Activated naive CD8-positive, alpha-beta T cell treated with anti-CD3 and anti-CD28 coated beads for 36 hours (primary cell): ENCODE data around the gene GPC2. TPM values are rescaled to one million over a fixed set of nuclear protein-coding genes. Genes with fewer than 3 reads are reported as not detected.

Source experiments
- DNase-seq: peaks from one replicate; pipeline ENCODE4 v3.0.0; 2021
- H3K27ac Mint-ChIP-seq: one replicate; pipeline ENCODE4 v1.8.0; 2022; ENCODE audit warnings: mild to moderate bottlenecking, moderate library complexity, mixed read lengths
- H3K27me3 Mint-ChIP-seq: one replicate; pipeline ENCODE4 v1.8.0; 2022; ENCODE audit warnings: mild to moderate bottlenecking, mixed read lengths
- H3K36me3 Mint-ChIP-seq: one replicate; pipeline ENCODE4 v1.8.0; 2021; ENCODE audit warnings: mild to moderate bottlenecking, mixed read lengths
- H3K4me1 Mint-ChIP-seq: one replicate; pipeline ENCODE4 v1.8.0; 2021; ENCODE audit warnings: mixed read lengths
- H3K4me3 Mint-ChIP-seq: one replicate; pipeline ENCODE4 v1.8.0; 2022; ENCODE audit warnings: mild to moderate bottlenecking, moderate library complexity, mixed read lengths
- H3K9me3 Mint-ChIP-seq: one replicate; pipeline ENCODE4 v1.8.0; 2022; ENCODE audit warnings: mixed read lengths
- total RNA-seq, 2 experiments: library from RNA; stranded (reverse); gene quantifications; one replicate each; pipeline ENCODE4 v1.2.3, GENCODE V29; 2021

Gene GPC2
- total RNA-seq, 2 experiments from 2014 or later: 3.6 to 3.9 TPM

DNA sequence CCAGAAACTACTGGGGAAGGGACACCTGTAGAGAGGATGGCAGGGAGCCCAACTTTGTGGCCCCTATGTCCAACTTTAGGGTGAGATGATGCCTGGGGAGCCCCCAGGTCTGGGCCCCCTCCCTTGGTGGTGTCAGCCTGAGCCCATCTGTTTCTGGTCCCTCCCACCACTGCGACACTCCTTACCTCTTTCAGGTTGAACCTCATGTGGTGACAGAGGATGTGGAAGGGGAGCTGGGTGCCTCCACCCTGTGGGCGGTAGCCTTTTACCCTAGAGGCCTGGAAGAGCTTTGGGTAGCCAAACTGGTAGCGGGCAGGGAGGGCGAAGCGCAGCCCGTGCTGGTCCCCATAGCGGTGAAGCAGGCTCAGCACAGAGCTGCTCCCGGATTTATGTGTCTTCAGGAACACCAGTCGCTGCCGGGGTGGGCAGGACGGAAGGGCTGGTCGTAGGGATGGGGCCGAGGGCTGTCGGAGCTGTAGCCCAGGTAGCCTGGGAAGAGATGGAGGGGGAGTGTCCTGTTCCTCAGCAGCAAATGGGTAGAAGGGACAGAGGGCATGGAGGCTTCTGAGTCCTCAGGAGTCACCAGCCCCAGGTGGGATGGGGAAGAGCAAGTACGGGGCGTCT is 10.8 kb downstream of the GPC2 start:
- H3K27me3 Mint-ChIP-seq: no peaks in the 10 kb centered on the region

DNA sequence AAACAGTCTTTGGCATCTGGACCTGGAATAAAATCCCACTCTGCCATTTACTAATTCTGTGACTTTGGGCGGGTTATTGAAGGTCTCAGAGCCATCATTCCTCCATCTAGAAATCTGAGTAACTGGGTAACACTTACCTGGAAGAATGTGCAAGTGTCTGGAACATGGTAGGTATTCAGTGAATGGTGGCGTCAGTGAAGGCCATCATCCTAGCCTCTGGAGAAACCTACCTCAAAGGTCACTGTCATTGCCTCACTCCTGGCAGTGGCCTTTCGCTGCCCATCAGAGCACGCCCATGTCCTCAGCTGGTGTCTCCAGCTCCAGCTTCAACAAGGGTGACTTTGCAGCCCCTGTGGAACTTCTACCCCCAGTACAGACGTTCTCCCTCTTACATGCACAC is 13.3 kb downstream of the GPC2 start:
- peaks cover 2% of the 10 kb centered on the region for H3K36me3 Mint-ChIP-seq
- H3K4me3 Mint-ChIP-seq: no peak overlapping the region
- no peaks in the 10 kb centered on the region for H3K9me3 Mint-ChIP-seq
- peaks cover 61% of the 10 kb centered on the region for H3K4me1 Mint-ChIP-seq
- H3K27me3 Mint-ChIP-seq: no peaks in the 10 kb centered on the region
- DNase-seq: no peak
- peak overlapping the region; percentile 43 for H3K27ac Mint-ChIP-seq

More for the DNA sequence above, 10.8 kb downstream of the GPC2 start:
- Mint-ChIP-seq H3K27ac (peak overlapping the region; percentile 70), H3K36me3 (peaks cover 6% of the 10 kb centered on the region), H3K9me3 (no peaks in the 10 kb centered on the region), H3K4me1 (peaks cover 74% of the 10 kb centered on the region), H3K4me3 (peak overlapping the region; percentile 77)
- no peak for DNase-seq

DNA sequence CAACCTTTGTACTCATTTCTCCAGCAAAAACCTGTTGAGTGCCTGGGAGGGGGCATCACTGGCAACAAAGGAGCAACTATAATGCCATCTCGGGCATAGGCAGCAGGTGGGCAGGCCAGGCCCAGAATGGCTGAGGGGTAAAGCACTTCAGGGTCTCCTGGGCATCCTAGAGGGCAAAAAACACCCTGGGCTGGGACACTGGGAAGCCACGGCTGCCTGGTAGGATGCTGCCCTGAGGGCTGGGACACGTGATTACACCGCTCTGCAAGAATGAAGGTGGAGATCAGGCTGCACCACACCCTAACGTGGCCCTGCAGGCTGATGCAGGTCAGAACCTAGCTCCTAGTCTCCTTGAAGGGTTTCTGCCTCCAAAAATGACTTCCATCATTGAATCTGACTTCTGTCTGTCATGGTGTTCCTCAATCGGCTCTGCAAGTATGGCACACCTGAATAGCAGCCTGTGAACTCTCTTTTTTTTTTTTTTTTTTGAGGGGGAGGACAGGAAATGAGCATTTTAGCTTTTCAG is 14.1 kb downstream of the GPC2 start:
- DNase-seq: no peak
- no peak overlapping the region for H3K4me3 Mint-ChIP-seq
- H3K9me3 Mint-ChIP-seq: no peaks in the 10 kb centered on the region
- H3K36me3 Mint-ChIP-seq: peaks cover 2% of the 10 kb centered on the region
- H3K27me3 Mint-ChIP-seq: no peaks in the 10 kb centered on the region
- peaks cover 55% of the 10 kb centered on the region for H3K4me1 Mint-ChIP-seq
- peak overlapping the region; percentile 43 for H3K27ac Mint-ChIP-seq

DNA sequence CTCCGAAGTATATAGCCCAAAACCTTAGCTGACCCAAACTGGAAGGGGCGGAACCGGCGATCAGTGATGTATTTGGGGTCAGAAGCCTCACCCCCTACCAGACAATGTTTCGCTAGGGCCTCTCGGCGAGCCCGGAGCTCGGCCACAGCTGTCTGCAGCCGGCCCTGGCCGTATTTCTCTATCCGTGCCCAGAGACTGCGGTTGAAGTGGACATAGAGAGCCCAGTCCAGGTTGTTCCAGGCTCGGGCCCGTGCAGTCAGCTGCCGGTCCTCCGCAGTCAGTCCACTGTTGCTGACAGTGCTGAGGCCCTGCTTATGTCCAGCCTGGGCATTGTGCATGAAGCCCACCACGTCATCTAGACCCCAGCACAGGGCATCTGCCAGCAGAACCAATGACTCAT is 17.1 kb downstream of the GPC2 start:
- peaks cover 53% of the 10 kb centered on the region for H3K4me1 Mint-ChIP-seq

GRCh38 chr7:100159099-100159623 is 18.0 kb downstream of the GPC2 start:
- Mint-ChIP-seq H3K27me3 (no peaks in the 10 kb centered on the region), H3K4me1 (peaks cover 52% of the 10 kb centered on the region), H3K27ac (peak overlapping the region; percentile 85), H3K9me3 (no peaks in the 10 kb centered on the region), H3K36me3 (peaks cover 7% of the 10 kb centered on the region), H3K4me3 (peak overlapping the region; percentile 85)
- DNase-seq: no peak

More for the DNA sequence above, 17.1 kb downstream of the GPC2 start:
- Mint-ChIP-seq H3K4me3 (no peak overlapping the region), H3K36me3 (peaks cover 7% of the 10 kb centered on the region), H3K27me3 (no peaks in the 10 kb centered on the region), H3K9me3 (no peaks in the 10 kb centered on the region), H3K27ac (peak overlapping the region; percentile 85)
- DNase-seq: no peak

DNA sequence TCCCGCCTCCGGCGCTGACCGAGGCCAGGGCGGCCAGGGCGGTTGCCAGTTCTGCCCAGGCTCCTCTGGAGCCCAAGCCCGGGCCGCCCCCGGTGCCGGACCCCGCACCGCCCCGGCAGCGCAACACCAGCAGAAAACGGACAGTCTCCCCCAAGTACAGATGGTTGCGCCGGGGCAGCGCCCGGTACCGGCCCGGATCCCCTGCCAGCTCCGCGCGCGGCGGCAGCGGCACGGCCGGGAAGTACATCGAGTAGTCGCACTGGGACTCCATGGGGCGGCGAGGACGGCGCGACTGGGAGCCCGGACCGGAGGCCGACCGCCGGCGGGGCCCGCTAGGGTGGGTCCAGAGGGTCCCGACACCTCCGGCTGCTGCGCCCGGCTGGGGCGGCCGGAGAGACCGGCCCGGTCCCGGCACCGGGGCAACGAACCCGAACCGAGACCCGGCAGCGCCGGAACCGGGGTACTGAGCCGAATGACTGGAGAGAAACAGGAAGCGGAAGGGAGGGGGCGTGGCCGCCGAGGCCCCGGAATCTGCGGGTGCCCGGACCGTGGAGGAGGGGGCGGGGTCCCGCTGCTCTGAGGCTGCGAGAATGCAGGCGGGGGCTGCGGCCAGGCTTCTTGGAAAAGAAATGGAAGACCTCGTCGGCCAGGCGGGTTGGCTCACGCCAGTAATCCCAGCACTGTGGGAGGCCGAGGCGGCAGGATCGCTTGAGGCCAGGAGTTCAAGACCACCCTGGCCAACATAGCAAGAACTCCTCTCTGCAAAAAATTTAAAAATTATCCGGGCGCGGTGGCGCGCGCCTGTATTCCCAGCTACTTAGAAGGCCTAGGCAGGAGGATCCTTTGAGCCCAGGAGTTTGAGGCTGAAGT is 18.7 kb downstream of the GPC2 start, which contains the start of gene TRAPPC14:
TRAPPC14 (minus strand) TSS at position 495 of the 870 bp plus-strand sequence; CDS start at position 271, 224 bp downstream.
- H3K4me1 Mint-ChIP-seq: peaks cover 50% of the 10 kb centered on the region
- peak; percentile 93 for DNase-seq
- H3K27me3 Mint-ChIP-seq: no peaks in the 10 kb centered on the region
- H3K9me3 Mint-ChIP-seq: no peaks in the 10 kb centered on the region
- H3K27ac Mint-ChIP-seq: peak within 1 kb of the TSS; percentile 89
- H3K4me3 Mint-ChIP-seq: peak within 1 kb of the TSS; percentile 85
- H3K36me3 Mint-ChIP-seq: peaks cover 7% of the 10 kb centered on the region

DNA sequence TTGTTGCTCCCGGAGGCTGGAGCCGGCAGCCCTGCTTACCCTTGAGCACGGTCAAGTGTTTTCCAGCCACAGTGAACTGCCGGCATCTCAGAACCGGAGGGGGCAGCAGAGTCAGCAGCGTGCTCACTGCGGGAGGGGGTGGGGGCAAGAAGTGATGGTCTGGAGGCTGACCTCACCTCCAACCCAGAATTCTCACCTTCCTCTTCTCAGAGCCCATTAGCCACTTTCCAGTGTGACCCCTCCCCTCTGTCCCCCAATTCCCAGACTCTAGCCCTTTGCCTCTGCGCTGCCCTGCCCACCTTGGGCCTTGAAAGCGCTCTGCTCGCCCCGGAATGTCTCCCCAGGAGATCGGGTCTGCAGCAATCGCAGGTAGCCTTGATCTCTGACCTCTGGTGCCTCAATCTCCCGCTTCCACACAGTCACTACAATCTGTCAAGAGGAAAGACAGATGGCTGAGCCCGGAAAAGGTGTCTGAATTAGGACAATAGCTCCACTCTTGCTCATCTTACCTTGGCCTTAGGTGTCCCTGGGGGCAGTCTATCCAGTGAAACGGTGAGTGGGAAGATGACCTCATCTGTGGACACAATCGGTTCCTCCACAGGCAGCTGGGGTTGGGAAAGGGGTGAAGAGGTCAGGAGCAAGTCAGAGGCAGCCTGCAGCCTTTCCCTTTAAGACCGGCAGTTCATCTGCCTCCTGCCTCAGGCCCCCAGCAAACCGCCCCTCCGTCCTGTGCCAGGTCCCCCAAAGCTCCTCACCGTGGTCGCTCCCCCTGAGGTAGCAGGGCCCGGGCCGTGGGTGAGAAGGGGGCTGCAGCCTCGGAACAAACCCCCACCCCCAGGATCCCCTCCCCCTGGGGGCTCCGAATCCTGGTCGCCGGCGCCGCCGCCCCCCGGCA is 19.6 kb downstream of the GPC2 start:
- Mint-ChIP-seq H3K27ac (peak overlapping the region; percentile 89), H3K27me3 (no peaks in the 10 kb centered on the region), H3K36me3 (peaks cover 9% of the 10 kb centered on the region), H3K9me3 (no peaks in the 10 kb centered on the region), H3K4me1 (peaks cover 42% of the 10 kb centered on the region), H3K4me3 (peak overlapping the region; percentile 76)
- no peak for DNase-seq

GRCh38 chr7:100157069-100157333 is 20.2 kb downstream of the GPC2 start:
- no peaks in the 10 kb centered on the region for H3K27me3 Mint-ChIP-seq
- H3K9me3 Mint-ChIP-seq: no peaks in the 10 kb centered on the region
- H3K27ac Mint-ChIP-seq: peak overlapping the region; percentile 89
- H3K4me3 Mint-ChIP-seq: peak overlapping the region; percentile 76
- peaks cover 47% of the 10 kb centered on the region for H3K4me1 Mint-ChIP-seq
- peaks cover 14% of the 10 kb centered on the region for H3K36me3 Mint-ChIP-seq
- no peak for DNase-seq

- Mint-ChIP-seq H3K4me3 (peak overlapping the region; percentile 76), H3K27ac (peak overlapping the region; percentile 89), H3K9me3 (no peaks in the 10 kb centered on the region), H3K36me3 (peaks cover 18% of the 10 kb centered on the region), H3K4me1 (peaks cover 44% of the 10 kb centered on the region), H3K27me3 (no peaks in the 10 kb centered on the region)
- DNase-seq: peak; percentile 58
Observed at GRCh38 chr7:100156331-100157068, 20.7 kb downstream of the GPC2 start.

DNA sequence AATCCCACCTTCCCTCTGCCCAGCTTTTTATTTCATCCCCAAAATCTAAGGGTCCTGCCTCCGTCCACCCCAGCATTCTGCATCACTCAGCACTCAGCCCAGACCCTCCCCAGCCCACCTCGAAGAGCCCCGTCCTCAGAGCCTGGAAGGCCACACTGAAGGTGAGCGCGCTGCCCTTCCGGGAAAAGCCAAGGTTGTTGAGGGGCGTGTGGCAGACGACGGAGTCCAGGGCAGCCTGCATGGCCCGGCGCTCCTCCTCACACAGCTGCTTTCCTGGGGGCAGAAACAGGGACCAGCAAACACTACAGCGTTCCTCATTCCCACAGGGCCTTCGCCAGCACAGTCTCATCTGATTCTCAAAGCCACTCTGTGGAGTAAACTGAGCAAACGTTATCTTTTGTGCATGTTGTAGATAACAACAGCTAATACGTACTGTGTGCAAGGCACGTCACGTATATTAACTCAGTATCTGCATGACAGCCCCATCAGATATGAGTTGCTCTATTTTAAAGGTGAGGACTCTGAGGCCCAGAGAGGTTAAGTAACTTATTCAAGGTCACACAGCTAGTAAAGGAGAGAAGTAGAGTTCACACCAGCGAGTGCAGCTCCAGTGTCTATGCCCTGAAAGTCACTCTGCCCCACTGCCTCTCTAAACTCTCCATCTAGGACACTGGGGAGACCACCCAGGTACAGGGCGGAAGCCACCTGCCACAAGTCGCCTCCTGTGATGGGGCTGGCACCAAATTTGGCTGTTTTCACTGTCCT is 21.4 kb downstream of the GPC2 start:
- H3K27ac Mint-ChIP-seq: peak overlapping the region; percentile 89
- DNase-seq: no peak
- H3K9me3 Mint-ChIP-seq: no peaks in the 10 kb centered on the region
- peaks cover 45% of the 10 kb centered on the region for H3K4me1 Mint-ChIP-seq
- H3K27me3 Mint-ChIP-seq: no peaks in the 10 kb centered on the region
- H3K36me3 Mint-ChIP-seq: peaks cover 20% of the 10 kb centered on the region
- H3K4me3 Mint-ChIP-seq: peak overlapping the region; percentile 76

- no peak for DNase-seq
- no peaks in the 10 kb centered on the region for H3K27me3 Mint-ChIP-seq
- H3K27ac Mint-ChIP-seq: no peak overlapping the region
- H3K36me3 Mint-ChIP-seq: peaks cover 26% of the 10 kb centered on the region
- H3K9me3 Mint-ChIP-seq: no peaks in the 10 kb centered on the region
- H3K4me3 Mint-ChIP-seq: no peak overlapping the region
- peaks cover 52% of the 10 kb centered on the region for H3K4me1 Mint-ChIP-seq
Observed at GRCh38 chr7:100154651-100155491, 22.3 kb downstream of the GPC2 start.

DNA sequence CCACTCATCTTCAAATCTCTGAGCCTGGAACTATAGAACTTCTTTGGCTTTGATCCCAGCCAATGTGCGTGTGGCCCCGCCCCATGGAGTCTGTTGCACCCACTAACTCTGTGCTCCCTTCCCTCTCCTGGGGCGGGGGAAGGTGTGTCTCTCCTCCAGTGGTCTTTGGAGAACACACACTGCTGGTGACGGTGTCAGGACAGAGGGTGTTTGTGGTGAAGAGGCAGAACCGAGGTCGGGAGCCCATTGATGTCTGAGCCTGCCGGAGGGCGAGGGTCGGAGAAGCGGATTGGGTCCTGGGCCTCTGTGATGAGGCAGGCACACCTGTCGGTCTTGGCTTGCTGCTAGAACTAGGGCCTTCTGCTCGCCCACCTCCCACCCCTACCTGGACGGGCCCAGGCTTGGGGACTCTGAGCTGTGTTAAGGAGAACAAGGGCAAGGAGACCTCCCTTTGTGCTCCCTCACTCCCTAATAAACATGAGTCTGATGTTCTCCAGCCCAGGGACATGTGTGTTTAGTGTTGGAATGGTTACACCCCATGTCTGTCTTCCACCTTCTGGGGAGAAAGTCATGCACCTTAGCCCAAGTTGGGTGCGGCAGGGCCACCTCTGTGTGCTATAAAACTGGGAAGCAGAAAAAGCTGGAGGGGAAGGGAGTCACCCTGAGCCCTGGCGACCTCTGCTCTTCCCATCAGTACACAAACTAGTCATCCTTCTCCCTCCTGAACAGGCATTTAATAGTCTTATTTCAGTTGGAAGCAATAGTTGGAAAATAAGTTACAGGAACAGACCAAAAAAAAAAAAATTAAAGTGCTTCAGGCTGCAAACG is 23.3 kb downstream of the GPC2 start:
- H3K27ac Mint-ChIP-seq: peak overlapping the region; percentile 13
- H3K4me1 Mint-ChIP-seq: peaks cover 46% of the 10 kb centered on the region
- no peaks in the 10 kb centered on the region for H3K9me3 Mint-ChIP-seq
- H3K4me3 Mint-ChIP-seq: no peak overlapping the region
- H3K36me3 Mint-ChIP-seq: peaks cover 26% of the 10 kb centered on the region
- H3K27me3 Mint-ChIP-seq: no peaks in the 10 kb centered on the region
- no peak for DNase-seq
